Left lung (tissue), 10 donors: ENCODE data around the gene TRIM17. TPM values are rescaled to one million over a fixed set of nuclear protein-coding genes. Genes with fewer than 3 reads are reported as not detected.
A peak's percentile ranks its signal among the peaks of the same experiment; 100 is the strongest.

Source experiments
- ATAC-seq: fragments of 200-7000 bp; cut with Tn5 transposase; one replicate; pipeline ENCODE4 v1.9.1; 2020; ENCODE audit warnings: moderate library complexity
- DNase-seq, 4 donors: peaks; one replicate each; pipeline ENCODE4 v3.0.0-alpha.2; 2013 to 2020
- H3K27ac ChIP-seq, 2 donors: fragments of 200-600 bp; sonication (generic) in 1 of 2; one replicate each; pipeline versions ENCODE4 v1.5.0 to v1.8.0; 2020 to 2021
- H3K27me3 ChIP-seq, 2 donors: fragments of 200-600 bp; sonication (generic) in 1 of 2; one replicate each; pipeline versions ENCODE4 v1.5.0 to v1.8.0; 2020 to 2021
- H3K36me3 ChIP-seq, 2 donors: fragments of 200-600 bp; sonication (generic) in 1 of 2; one replicate each; pipeline versions ENCODE4 v1.5.0 to v1.8.0; 2020 to 2021
- H3K4me1 ChIP-seq, 2 donors: fragments of 200-600 bp; one replicate each; pipeline ENCODE4 v1.8.0; 2021
- H3K4me3 ChIP-seq, 2 donors: fragments of 200-600 bp; sonication (generic) in 1 of 2; one replicate each; pipeline versions ENCODE4 v1.5.0 to v1.8.0; 2020 to 2021; ENCODE audit warnings: mild to moderate bottlenecking in 1 of 2
- H3K9me3 ChIP-seq, 2 donors: fragments of 200-600 bp; sonication (generic) in 1 of 2; one replicate each; pipeline versions ENCODE4 v1.5.0 to v1.8.0; 2020 to 2021
- CTCF ChIP-seq, 2 donors: fragments of 200-600 bp; sonication (generic) in 1 of 2; IDR thresholded peaks; one replicate each; pipeline versions ENCODE4 v1.5.0 to v1.8.0; 2021; ENCODE audit warnings: antibody characterized with exemption in 2 of 2
- intact Hi-C, 2 donors: fragments of 100-400 bp; cut with DNase I; formaldehyde crosslinking; loops; one replicate each; pipeline versions ENCODE4 v1.11.2 to v1.14.2; 2022
- microRNA-seq, 2 donors: library from miRNA; unstranded; fragments of <30 nt; microRNA quantifications; one replicate each; pipeline ENCODE4, GENCODE V29; 2019
- polyA plus RNA-seq, 6 donors: library from polyadenylated mRNA; unstranded; fragments of 120-200 nt; gene quantifications; one replicate each; pipeline ENCODE4 v1.2.1, GENCODE V29; 2013; ENCODE audit not compliant: insufficient read length in 6 of 6
- total RNA-seq, 2 donors: library from RNA; stranded (reverse); fragmentation: NEBNext Ultra II Directional; extraction: Animal tissue kit (Norgen Biotek cat#: 25700); gene quantifications; one replicate each; pipeline ENCODE4 v1.2.1, GENCODE V29; 2021
- donor health status: DM: no; HTN: yes; CAD: no.
- donor health status: DM: no; HTN: no; CAD: no.

Gene TRIM17
- total and polyA plus RNA-seq, 8 donors, result 1.3 to 4.0 (median 3.3) TPM

GRCh38 chr1:228358764-228359612 is 57.7 kb downstream of the TRIM17 start:
- Histone ChIP-seq H3K27ac (no peak overlapping the region), H3K27me3 (no peaks in the 10 kb centered on the region), H3K4me1 (no peaks in the 10 kb centered on the region), H3K9me3 (no peaks in the 10 kb centered on the region), H3K4me3 (no peak overlapping the region), H3K36me3 (no peaks in the 10 kb centered on the region)
- intact Hi-C loops, result no loop called here
- DNase-seq, result peak in 1 of 4 donors; percentile 70
- ATAC-seq, result no peak
- no peak for TF ChIP-seq CTCF (IDR thresholded peaks at IDR 0.05)

GRCh38 chr1:228358039-228358763 is 58.5 kb downstream of the TRIM17 start:
- TF ChIP-seq CTCF (IDR thresholded peaks at IDR 0.05), result no peak
- DNase-seq (peak in 1 of 4 donors; percentile 17), ATAC-seq (no peak)
- Histone ChIP-seq H3K27ac (no peak overlapping the region), H3K4me1 (no peaks in the 10 kb centered on the region), H3K4me3 (no peak overlapping the region), H3K27me3 (no peaks in the 10 kb centered on the region), H3K9me3 (no peaks in the 10 kb centered on the region), H3K36me3 (no peaks in the 10 kb centered on the region)
- intact Hi-C loops, result no loop called here

Small RNA genes lying within 50 kb of the gene (microRNA-seq; reads per million reads assigned to microRNA genes)
- gene MIR4666A (0 reads per million in 2 donors), gene MIR6742 (0 to 0.14 reads per million in 2 donors)

Other genes with a start within 250 kb of the TRIM17 start
- 10 to 100 TPM; 20.3 to 21.2 TPM for gene OBSCN, start 208.8 kb downstream of the TRIM17 start, total RNA-seq
- gene OBSCN, start 208.8 kb downstream of the TRIM17 start, polyA plus RNA-seq, result 10 to 100 TPM; 39.3 to 69.5 (median 53.9) TPM
- gene TRIM11, start 10.0 kb downstream of the TRIM17 start, total RNA-seq, result 10 to 100 TPM; 21.5 to 27.1 TPM
- gene TRIM11, start 10.0 kb downstream of the TRIM17 start, polyA plus RNA-seq, result 10 to 100 TPM in 5 of 6 donors, 1 to 10 TPM in 1; 9.8 to 15.7 (median 11.7) TPM
- gene RNF187, start 70.5 kb upstream of the TRIM17 start, total RNA-seq, result 100 to 1,000 TPM in 1 of 2 donors, 10 to 100 TPM in 1; 84.5 to 103 TPM
- 10 to 100 TPM; 60.2 to 79.7 (median 72.5) TPM for gene RNF187, start 70.5 kb upstream of the TRIM17 start, polyA plus RNA-seq